IMR-90 (cell line): ENCODE data around the gene ABCC5. TPM values are rescaled to one million over a fixed set of nuclear protein-coding genes. Genes with fewer than 3 reads are reported as not detected.

Source experiments
- ATAC-seq: fragments of 200-7000 bp; cut with Tn5 transposase; 2 replicates; pipeline ENCODE4 v1.9.1; 2020; ENCODE audit warnings: low read depth, mild to moderate bottlenecking, moderate library complexity
- BruUV-seq: library from RNA; stranded (reverse); fragments of 400-500 nt; replicated peaks from 2 replicates; lab custom pipeline; 2021; lab: Mats Ljungman, UMichigan
- CTCF ChIA-PET: fragments of 300-600 bp; formaldehyde crosslinking; extraction: SDS; loops from one replicate; lab custom pipeline; 2021; ENCODE audit warnings: antibody characterized with exemption; lab: Yijun Ruan, JAX
- POLR2A ChIA-PET: fragments of 300-600 bp; sonication (Branson Sonifier 250); formaldehyde crosslinking; loops from one replicate; lab custom pipeline; 2022; ENCODE audit warnings: antibody characterized with exemption; ENCODE audit not compliant: unreplicated experiment; lab: Charles Lee
- DNase-seq: peaks from one replicate; pipeline ENCODE4 v3.0.0; 2013
- H2AFZ ChIP-seq: replicated peaks from 2 replicates; pipeline ENCODE3; 2013; ENCODE audit warnings: low read length, mild to moderate bottlenecking; ENCODE audit not compliant: poor library complexity
- H2AK5ac ChIP-seq: 2 replicates; pipeline ENCODE4 v1.6.1; 2013; ENCODE audit warnings: low read depth, low read length, inconsistent platforms
- H2AK9ac ChIP-seq: replicated peaks from 2 replicates; pipeline ENCODE3; 2013; ENCODE audit warnings: mild to moderate bottlenecking, low read depth, low read length, moderate library complexity; ENCODE audit not compliant: poor library complexity
- H2BK120ac ChIP-seq: 2 replicates; pipeline ENCODE4 v1.6.1; 2013; ENCODE audit warnings: low read depth, low read length, inconsistent platforms
- H2BK15ac ChIP-seq: 3 replicates; pipeline ENCODE4 v1.6.1; 2013; ENCODE audit warnings: low read depth, low read length, inconsistent platforms
- H2BK20ac ChIP-seq: 2 replicates; pipeline ENCODE4 v1.6.1; 2013; ENCODE audit warnings: low read depth, mild to moderate bottlenecking, inconsistent platforms, low read length, moderate library complexity
- H2BK5ac ChIP-seq: 2 replicates; pipeline ENCODE4 v1.6.1; 2013; ENCODE audit warnings: mild to moderate bottlenecking, low read depth, low read length, inconsistent platforms; ENCODE audit not compliant: poor library complexity, severe bottlenecking
- H3K14ac ChIP-seq: replicated peaks from 2 replicates; pipeline ENCODE4 v1.6.1; 2013; ENCODE audit warnings: low read depth, low read length, inconsistent platforms
- H3K18ac ChIP-seq: 2 replicates; pipeline ENCODE4 v1.6.1; 2013; ENCODE audit warnings: low read depth, low read length, control low read depth
- H3K23ac ChIP-seq: 2 replicates; pipeline ENCODE4 v1.6.1; 2013; ENCODE audit warnings: low read depth, low read length, inconsistent platforms
- H3K27ac ChIP-seq: 2 replicates; pipeline ENCODE4 v1.5.1; 2013; ENCODE audit warnings: mild to moderate bottlenecking, control low read depth, low read length; ENCODE audit not compliant: insufficient read depth
- H3K27me3 ChIP-seq: 2 replicates; pipeline ENCODE4 v1.6.1; 2013; ENCODE audit warnings: low read length; ENCODE audit not compliant: control insufficient read depth, insufficient read depth
- H3K36me3 ChIP-seq: 2 replicates; pipeline ENCODE4 v1.6.1; 2013; ENCODE audit warnings: low read length, mixed read lengths; ENCODE audit not compliant: control insufficient read depth, insufficient read depth
- H3K4ac ChIP-seq: 2 replicates; pipeline ENCODE4 v1.6.1; 2013; ENCODE audit warnings: low read depth, low read length, inconsistent platforms
- H3K4me1 ChIP-seq: 2 replicates; pipeline ENCODE4 v1.6.1; 2013; ENCODE audit warnings: low read length, mixed read lengths; ENCODE audit not compliant: control insufficient read depth, insufficient read depth
- H3K4me2 ChIP-seq: 2 replicates; pipeline ENCODE4 v1.6.1; 2013; ENCODE audit warnings: low read depth, mild to moderate bottlenecking, control low read depth, low read length, moderate library complexity
- H3K4me3 ChIP-seq: 2 replicates; pipeline ENCODE4 v1.5.1; 2013; ENCODE audit warnings: low read depth, mild to moderate bottlenecking, control low read depth, low read length, moderate library complexity; ENCODE audit not compliant: insufficient read depth
- H3K56ac ChIP-seq: 2 replicates; pipeline ENCODE4 v1.6.1; 2013; ENCODE audit warnings: low read length, inconsistent platforms; ENCODE audit not compliant: insufficient read depth; ENCODE audit errors: extremely low read depth
- H3K79me1 ChIP-seq, 2 experiments: 2 replicates each; pipeline ENCODE4 v1.6.1; 2013; ENCODE audit warnings: low read length in 2 of 2, inconsistent platforms in 1 of 2, low read depth in 1 of 2
- H3K9ac ChIP-seq: 2 replicates; pipeline ENCODE4 v1.6.1; 2013; ENCODE audit warnings: low read depth, low read length, control low read depth
- H3K9me1 ChIP-seq: 2 replicates; pipeline ENCODE4 v1.6.1; 2013; ENCODE audit warnings: low read length, inconsistent platforms; ENCODE audit not compliant: insufficient read depth
- H3K9me3 ChIP-seq: 2 replicates; pipeline ENCODE4 v1.6.1; 2013; ENCODE audit warnings: low read length; ENCODE audit not compliant: control insufficient read depth, insufficient read depth
- H4K20me1 ChIP-seq: 2 replicates; pipeline ENCODE4 v1.6.1; 2013; ENCODE audit warnings: low read length, inconsistent platforms; ENCODE audit not compliant: insufficient read depth
- H4K5ac ChIP-seq: 2 replicates; pipeline ENCODE4 v1.6.1; 2013; ENCODE audit warnings: mild to moderate bottlenecking, low read depth, low read length, control low read depth
- H4K8ac ChIP-seq, 2 experiments: 2 replicates each; pipeline ENCODE4 v1.6.1; 2013; ENCODE audit warnings: low read depth in 2 of 2, low read length in 2 of 2, control low read depth in 1 of 2, inconsistent platforms in 1 of 2
- H4K91ac ChIP-seq: 2 replicates; pipeline ENCODE4 v1.6.1; 2013; ENCODE audit warnings: low read depth, low read length, inconsistent platforms; ENCODE audit not compliant: insufficient read depth
- BHLHE40 ChIP-seq: fragments of 150-350 bp; IDR thresholded peaks from 2 replicates; pipeline ENCODE4 v1.6.1; 2016; ENCODE audit warnings: mild to moderate bottlenecking, low read depth, low read length
- CHD1 ChIP-seq: IDR thresholded peaks from 2 replicates; pipeline ENCODE4 v1.6.1; 2012; ENCODE audit warnings: low read depth, low read length, improper control_type of control experiment
- CTCF ChIP-seq: conservative IDR thresholded peaks from 2 replicates; pipeline ENCODE4 v1.5.1; 2012; ENCODE audit warnings: mild to moderate bottlenecking, low read depth, low read length, improper control_type of control experiment
- ELK1 ChIP-seq: fragments of 150-350 bp; IDR thresholded peaks from 2 replicates; pipeline ENCODE4 v1.6.1; 2016; ENCODE audit warnings: low read depth, mild to moderate bottlenecking, low read length, moderate library complexity, borderline replicate concordance
- MAFK ChIP-seq: IDR thresholded peaks from 2 replicates; pipeline ENCODE4 v1.6.1; 2012; ENCODE audit warnings: low read depth, low read length, improper control_type of control experiment
- MAZ ChIP-seq: IDR thresholded peaks from 2 replicates; pipeline ENCODE4 v1.6.1; 2012; ENCODE audit warnings: low read depth, mild to moderate bottlenecking, low read length, improper control_type of control experiment, moderate library complexity, borderline replicate concordance
- MXI1 ChIP-seq: IDR thresholded peaks from 2 replicates; pipeline ENCODE4 v1.6.1; 2012; ENCODE audit warnings: low read depth, mild to moderate bottlenecking, low read length, moderate library complexity, borderline replicate concordance
- NFE2L2 ChIP-seq: fragments of 150-350 bp; IDR thresholded peaks from 2 replicates; pipeline ENCODE4 v1.6.1; 2016; ENCODE audit warnings: low read depth, mild to moderate bottlenecking, low read length
- POLR2A ChIP-seq: IDR thresholded peaks from 2 replicates; pipeline ENCODE4 v1.6.1; 2012; ENCODE audit warnings: mild to moderate bottlenecking, low read depth, low read length
- SMC3 ChIP-seq: fragments of 150-350 bp; IDR thresholded peaks from 2 replicates; pipeline ENCODE4 v1.6.1; 2016; ENCODE audit warnings: low read depth, mild to moderate bottlenecking, antibody characterized with exemption, low read length, moderate library complexity
- USF2 ChIP-seq: fragments of 150-350 bp; IDR thresholded peaks from 2 replicates; pipeline ENCODE4 v1.6.1; 2017; ENCODE audit warnings: mild to moderate bottlenecking, antibody characterized with exemption, low read length, low read depth
- dilution Hi-C: fragments of 300-500 bp; cut with HindIII; formaldehyde crosslinking; loops from one replicate; pipeline ENCODE4 v1.14.3; 2018; ENCODE audit warnings: low sequenced_read_pairs; ENCODE audit not compliant: unreplicated experiment
- in situ Hi-C: fragments of 300-500 bp; cut with MboI; formaldehyde crosslinking; loops from 3 replicates; pipeline ENCODE4 v1.14.3; 2019; ENCODE audit warnings: low sequenced_read_pairs, inconsistent platforms, mixed read lengths
- intact Hi-C: fragments of 100-400 bp; cut with micrococcal nuclease; formaldehyde crosslinking; loops from 2 replicates; pipeline ENCODE4 v1.10.0; 2022
- polyA plus RNA-seq, 3 experiments: library from polyadenylated mRNA; depleted of rRNA; stranded (reverse); fragments of >200 nt; gene quantifications; 2 replicates each; pipeline ENCODE4 v1.2.3, GENCODE V29; 2012; ENCODE audit warnings: low replicate concordance in 1 of 3
- total RNA-seq: library from RNA; depleted of rRNA; stranded (reverse); fragments of >200 nt; gene quantifications from 2 replicates; pipeline ENCODE4 v1.2.3, GENCODE V29; 2012

The ABCC5 gene
- total and polyA plus RNA-seq, 2 of the 4 experiments (the other 2 are of a cell fraction), result 8.4 to 17.7 TPM

- no peaks in the 10 kb centered on the region for H3K4me1 ChIP-seq
- H3K56ac ChIP-seq, result no peak overlapping the region
- POLR2A ChIA-PET, result no interaction called here
- H4K91ac ChIP-seq, result no peak overlapping the region
- no peak overlapping the region for H2AK9ac ChIP-seq
- H3K27ac ChIP-seq, result no peak overlapping the region
- H2BK120ac ChIP-seq, result no peak overlapping the region
- BruUV-seq, result no TSS peak
- no peak overlapping the region for H3K23ac ChIP-seq
- no peak overlapping the region for H3K9ac ChIP-seq
- no peak overlapping the region for H3K14ac ChIP-seq
- H3K79me1 ChIP-seq, result no peaks in the 10 kb centered on the region
- H3K9me3 ChIP-seq, result no peaks in the 10 kb centered on the region
- CTCF ChIA-PET, result no interaction called here
- H3K4ac ChIP-seq, result no peak overlapping the region
- H2BK20ac ChIP-seq, result no peak overlapping the region
- no peak overlapping the region for H3K4me2 ChIP-seq
- H2AFZ ChIP-seq, result no peak overlapping the region
- no peaks in the 10 kb centered on the region; the same call in 1 of the 2 replicates for H3K9me1 ChIP-seq
- no peak overlapping the region for H4K5ac ChIP-seq
- peaks cover 11% of the 10 kb centered on the region for H3K27me3 ChIP-seq
- in situ Hi-C loops (no loop called here), dilution Hi-C loops (no loop called here), intact Hi-C loops (no loop called here)
- H2AK5ac ChIP-seq, result no peak overlapping the region
- DNase-seq (no peak), ATAC-seq (no peak)
- no peak overlapping the region for H4K8ac ChIP-seq
- no peak overlapping the region for H2BK15ac ChIP-seq
- no peak overlapping the region for H3K18ac ChIP-seq
- no peak overlapping the region for H3K4me3 ChIP-seq
- TF ChIP-seq SMC3 (no peak), CHD1 (no peak), MAFK (no peak), ELK1 (no peak), MXI1 (no peak), NFE2L2 (no peak), POLR2A (no peak), USF2 (no peak), CTCF (no peak), BHLHE40 (no peak), MAZ (no peak)
- H2BK5ac ChIP-seq, result no peak overlapping the region
- H4K20me1 ChIP-seq, result no peaks in the 10 kb centered on the region
- no peaks in the 10 kb centered on the region for H3K36me3 ChIP-seq
These were observed 45.0 kb upstream of the ABCC5 start for GRCh38 chr3:184062637-184063036.
